A673 (cell line): ENCODE results near the gene ETF1. TPM values are rescaled to one million over a fixed set of nuclear protein-coding genes. Genes with fewer than 3 reads are reported as not detected.

Experiments
- BruUV-seq: library from RNA; stranded (reverse); fragments of 400-500 nt; replicated peaks from 2 replicates; lab custom pipeline; 2021; lab: Mats Ljungman, UMichigan
- CTCF ChIA-PET: fragments of 300-600 bp; sonication (Branson Sonifier 250); formaldehyde crosslinking; loops from one replicate; lab custom pipeline; 2022; ENCODE audit warnings: antibody characterized with exemption; lab: Charles Lee
- POLR2A ChIA-PET: fragments of 300-600 bp; sonication (Branson Sonifier 250); formaldehyde crosslinking; loops from one replicate; lab custom pipeline; 2022; ENCODE audit warnings: antibody characterized with exemption; ENCODE audit not compliant: low non-redundant PET; lab: Charles Lee
- DNase-seq: peaks from one replicate; pipeline ENCODE4 v3.0.0-alpha.2; 2015; ENCODE audit warnings: low spot score
- H3K27ac ChIP-seq: fragments of 200-600 bp; sonication (generic); 2 replicates; pipeline ENCODE4 v1.5.1; 2016; ENCODE audit warnings: mixed run types, low read depth, mild to moderate bottlenecking, mixed read lengths, antibody characterized with exemption, low read length; ENCODE audit not compliant: poor library complexity, severe bottlenecking
- H3K27me3 ChIP-seq: fragments of 200-600 bp; sonication (generic); replicated peaks from 2 replicates; pipeline ENCODE4 v1.6.1; 2017; ENCODE audit warnings: mixed run types, low read depth, mild to moderate bottlenecking, mixed read lengths, antibody characterized with exemption, low read length; ENCODE audit not compliant: insufficient read depth, poor library complexity
- H3K36me3 ChIP-seq: fragments of 200-600 bp; sonication (generic); 2 replicates; pipeline ENCODE4 v1.6.1; 2016; ENCODE audit warnings: mixed run types, mild to moderate bottlenecking, mixed read lengths, antibody characterized with exemption, low read length; ENCODE audit not compliant: insufficient read depth, poor library complexity, severe bottlenecking
- H3K4me1 ChIP-seq: fragments of 200-600 bp; sonication (generic); 2 replicates; pipeline ENCODE4 v1.6.1; 2017; ENCODE audit warnings: mixed run types, mild to moderate bottlenecking, mixed read lengths, antibody characterized with exemption, low read length; ENCODE audit not compliant: insufficient read depth, poor library complexity, severe bottlenecking
- H3K4me3 ChIP-seq: fragments of 200-600 bp; sonication (generic); 2 replicates; pipeline ENCODE4 v1.5.1; 2016; ENCODE audit warnings: low read depth, mixed run types, mild to moderate bottlenecking, mixed read lengths, low read length; ENCODE audit not compliant: poor library complexity, severe bottlenecking
- H3K9me3 ChIP-seq: fragments of 200-600 bp; sonication (generic); 2 replicates; pipeline ENCODE4 v1.6.1; 2016; ENCODE audit warnings: mixed run types, low read depth, mild to moderate bottlenecking, mixed read lengths, antibody characterized with exemption, low read length; ENCODE audit not compliant: poor library complexity, severe bottlenecking
- EZH2 ChIP-seq: fragments of 200-600 bp; sonication (generic); IDR thresholded peaks from 2 replicates; pipeline ENCODE4 v1.6.1; 2017; ENCODE audit warnings: borderline replicate concordance, low read depth, mild to moderate bottlenecking, mixed read lengths, antibody characterized with exemption, low read length; ENCODE audit not compliant: poor library complexity, severe bottlenecking
- intact Hi-C: fragments of 100-400 bp; cut with micrococcal nuclease; formaldehyde crosslinking; loops from one replicate; pipeline ENCODE4 v1.10.0; 2022; ENCODE audit not compliant: unreplicated experiment
- total RNA-seq: library from RNA; stranded (reverse); gene quantifications from 2 replicates; pipeline ENCODE4 v1.2.3, GENCODE V29; 2021
- TF ChIP-seq, protein P1 (sequence below): fragments of 300-800, 200-600 bp; sonication (generic); conservative IDR thresholded peaks from 2 replicates; pipeline ENCODE4 v1.5.1; 2017; ENCODE audit warnings: low read depth, mild to moderate bottlenecking, antibody characterized with exemption, low read length, moderate library complexity, mixed read lengths

ETF1 gene
- total RNA-seq, 1 experiment from 2014 or later, result 191 TPM

DNA sequence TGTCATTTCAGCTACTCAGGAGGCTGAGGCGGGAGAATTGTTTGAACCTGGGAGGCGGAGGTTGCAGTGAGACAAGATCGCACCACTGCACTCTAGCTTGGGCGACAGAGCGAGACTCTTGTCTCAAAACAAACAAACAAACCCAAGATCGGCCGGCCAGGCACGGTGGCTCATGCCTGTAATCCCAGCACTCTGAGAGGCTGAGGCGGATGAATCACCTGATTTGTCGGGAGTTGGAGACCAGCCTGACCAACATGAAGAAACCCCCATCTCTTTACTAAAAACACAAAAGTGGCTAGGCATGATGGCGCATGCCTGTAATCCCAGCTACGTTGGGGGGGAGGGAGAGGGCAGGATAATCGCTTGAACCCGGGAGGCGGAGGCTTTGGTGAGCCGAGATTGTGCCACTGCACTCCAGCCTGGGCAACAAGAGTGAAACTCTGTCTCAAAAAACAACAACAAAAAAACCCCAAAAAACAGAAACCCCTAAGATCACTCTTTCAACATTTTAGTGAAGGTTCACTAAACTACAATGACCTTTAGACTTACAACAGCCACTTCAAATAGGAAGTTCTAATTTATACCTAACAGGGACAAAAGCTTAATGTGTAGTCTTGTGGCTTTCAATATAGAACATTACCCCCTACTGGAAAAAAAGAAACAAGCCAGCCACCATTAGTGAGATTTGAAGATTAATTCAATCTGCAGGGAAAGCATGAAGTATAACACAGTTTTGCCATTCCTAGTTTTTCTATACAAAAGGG, 25.2 kb upstream of the ETF1 start:
- BruUV-seq, result no TSS peak

DNA sequence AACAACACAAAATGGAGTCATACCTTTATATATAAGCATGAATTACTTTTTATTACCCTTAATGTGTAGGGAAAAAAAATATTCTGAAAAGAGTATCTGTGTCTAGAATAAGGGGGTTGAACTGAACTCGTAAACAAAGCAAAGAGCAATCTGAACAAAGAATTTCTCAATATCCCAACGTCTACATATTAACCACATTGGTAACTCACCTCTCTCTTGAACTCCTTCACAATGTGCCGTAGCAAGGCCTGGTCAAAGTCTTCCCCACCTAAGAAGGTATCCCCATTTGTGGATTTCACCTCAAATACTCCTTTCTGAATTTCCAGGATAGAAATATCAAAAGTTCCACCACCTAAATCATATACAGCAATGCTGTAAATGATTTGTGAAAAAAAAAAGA, 23.8 kb upstream of the ETF1 start:
- no TSS peak for BruUV-seq
- Histone ChIP-seq H3K4me3 (no peak overlapping the region), H3K27ac (no peak overlapping the region), H3K9me3 (no peaks in the 10 kb centered on the region), H3K4me1 (no peaks in the 10 kb centered on the region), H3K36me3 (peaks cover 96% of the 10 kb centered on the region), H3K27me3 (no peaks in the 10 kb centered on the region)
- TF ChIP-seq, protein P1, sequence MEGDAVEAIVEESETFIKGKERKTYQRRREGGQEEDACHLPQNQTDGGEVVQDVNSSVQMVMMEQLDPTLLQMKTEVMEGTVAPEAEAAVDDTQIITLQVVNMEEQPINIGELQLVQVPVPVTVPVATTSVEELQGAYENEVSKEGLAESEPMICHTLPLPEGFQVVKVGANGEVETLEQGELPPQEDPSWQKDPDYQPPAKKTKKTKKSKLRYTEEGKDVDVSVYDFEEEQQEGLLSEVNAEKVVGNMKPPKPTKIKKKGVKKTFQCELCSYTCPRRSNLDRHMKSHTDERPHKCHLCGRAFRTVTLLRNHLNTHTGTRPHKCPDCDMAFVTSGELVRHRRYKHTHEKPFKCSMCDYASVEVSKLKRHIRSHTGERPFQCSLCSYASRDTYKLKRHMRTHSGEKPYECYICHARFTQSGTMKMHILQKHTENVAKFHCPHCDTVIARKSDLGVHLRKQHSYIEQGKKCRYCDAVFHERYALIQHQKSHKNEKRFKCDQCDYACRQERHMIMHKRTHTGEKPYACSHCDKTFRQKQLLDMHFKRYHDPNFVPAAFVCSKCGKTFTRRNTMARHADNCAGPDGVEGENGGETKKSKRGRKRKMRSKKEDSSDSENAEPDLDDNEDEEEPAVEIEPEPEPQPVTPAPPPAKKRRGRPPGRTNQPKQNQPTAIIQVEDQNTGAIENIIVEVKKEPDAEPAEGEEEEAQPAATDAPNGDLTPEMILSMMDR, result no peak
- TF ChIP-seq EZH2, result no peak
- CTCF ChIA-PET, result no interaction called here
- POLR2A ChIA-PET, result no interaction called here
- intact Hi-C loops, result no loop called here
- DNase-seq, result no peak

More for the DNA sequence above, 25.2 kb upstream of the ETF1 start:
- Histone ChIP-seq H3K9me3 (no peaks in the 10 kb centered on the region), H3K27ac (no peak overlapping the region), H3K4me3 (no peak overlapping the region), H3K36me3 (peaks cover 100% of the 10 kb centered on the region), H3K27me3 (no peaks in the 10 kb centered on the region), H3K4me1 (peaks cover 7% of the 10 kb centered on the region)
- CTCF ChIA-PET, result interaction anchor here (0.5 kb wide), 1 partner anchor 908 kb away, joined by 4 read pairs; no protein-coding TSS in a partner anchor
- TF ChIP-seq, protein P1, result peak; percentile 28; the same call in 1 of the 2 replicates
- no peak for TF ChIP-seq EZH2
- intact Hi-C loops, result no loop called here
- no peak for DNase-seq
- POLR2A ChIA-PET, result interaction anchor here (0.7 to 1.1 kb wide), 2 partner anchors 25 to 215 kb away, joined by 3 to 5 read pairs; partner anchors contain the start of gene ETF1

DNA sequence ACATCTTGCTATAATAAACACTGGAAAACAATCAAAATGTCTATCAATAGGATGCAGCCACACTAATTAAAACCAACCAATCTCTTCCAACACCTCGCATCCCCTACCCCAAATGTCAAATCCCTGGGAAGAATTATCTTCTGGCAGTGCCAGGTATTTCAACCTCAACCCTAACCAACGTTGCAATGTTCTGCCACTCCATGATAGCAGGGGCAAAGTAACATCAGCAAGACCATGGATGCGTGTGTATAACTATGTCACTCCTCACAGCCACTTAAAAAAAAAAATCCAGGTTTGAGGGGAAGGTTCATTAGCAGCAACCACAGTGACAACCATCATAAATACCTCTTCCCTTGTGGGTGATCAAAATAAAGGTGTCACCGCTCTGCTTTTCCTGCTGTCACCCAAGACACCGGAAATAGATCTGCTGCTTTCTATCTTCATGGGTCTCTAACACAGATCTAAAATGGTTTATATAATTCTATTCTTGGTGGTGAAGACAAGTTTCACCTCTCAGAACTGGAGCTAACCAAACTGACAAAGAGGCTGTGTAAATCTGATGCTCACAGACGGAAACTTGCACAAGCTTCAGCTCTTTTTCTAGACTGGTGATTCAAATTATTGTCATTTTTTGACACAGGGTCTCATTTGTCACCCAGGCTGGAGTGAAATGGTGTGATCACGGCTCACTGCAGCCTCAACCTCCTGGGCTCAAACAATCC, 22.2 kb upstream of the ETF1 start:
- H3K27ac ChIP-seq, result no peak overlapping the region
- POLR2A ChIA-PET, result interaction anchor here (0.5 kb wide), 1 partner anchor 10 kb away, joined by 4 read pairs; no protein-coding TSS in a partner anchor
- H3K36me3 ChIP-seq, result peaks cover 96% of the 10 kb centered on the region
- TF ChIP-seq, protein P1, result no peak
- TF ChIP-seq EZH2, result no peak
- H3K9me3 ChIP-seq, result no peaks in the 10 kb centered on the region
- no TSS peak for BruUV-seq
- H3K4me1 ChIP-seq, result no peaks in the 10 kb centered on the region
- H3K27me3 ChIP-seq, result no peaks in the 10 kb centered on the region
- intact Hi-C loops, result no loop called here
- DNase-seq, result no peak
- no peak overlapping the region for H3K4me3 ChIP-seq
- CTCF ChIA-PET, result no interaction called here
